Astrocyte (in vitro differentiated cells and primary cell): Measurements from ENCODE around the gene MYOCOS.

Experiments
- EZH2 ChIP-seq: IDR thresholded peaks from 2 replicates; pipeline ENCODE4 v1.6.1; 2012; ENCODE audit warnings: mild to moderate bottlenecking, low read length, inconsistent platforms; ENCODE audit not compliant: insufficient read depth
- TF ChIP-seq, protein P1 (sequence below): IDR thresholded peaks from 2 replicates; pipeline ENCODE4 v1.5.1; 2011; ENCODE audit warnings: low read depth, mild to moderate bottlenecking, inconsistent platforms, low read length, moderate library complexity; ENCODE audit not compliant: insufficient read depth

DNA sequence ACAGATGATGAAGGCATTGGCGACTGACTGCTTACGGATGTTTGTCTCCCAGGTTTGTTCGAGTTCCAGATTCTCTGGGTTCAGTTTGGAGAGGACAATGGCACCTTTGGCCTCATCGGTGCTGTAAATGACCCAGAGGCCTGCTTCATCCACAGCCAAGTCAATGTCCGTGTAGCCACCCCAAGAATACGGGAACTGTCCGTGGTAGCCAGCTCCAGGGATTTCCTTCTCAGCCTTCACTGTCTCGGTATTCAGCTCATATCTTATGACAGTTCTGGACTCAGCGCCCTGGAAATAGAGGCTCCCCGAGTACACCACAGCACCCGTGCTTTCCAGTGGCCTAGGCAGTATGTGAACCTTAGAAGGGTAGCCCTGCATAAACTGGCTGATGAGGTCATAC, 14.1 kb downstream of the MYOCOS start:
- TF ChIP-seq, protein P1, sequence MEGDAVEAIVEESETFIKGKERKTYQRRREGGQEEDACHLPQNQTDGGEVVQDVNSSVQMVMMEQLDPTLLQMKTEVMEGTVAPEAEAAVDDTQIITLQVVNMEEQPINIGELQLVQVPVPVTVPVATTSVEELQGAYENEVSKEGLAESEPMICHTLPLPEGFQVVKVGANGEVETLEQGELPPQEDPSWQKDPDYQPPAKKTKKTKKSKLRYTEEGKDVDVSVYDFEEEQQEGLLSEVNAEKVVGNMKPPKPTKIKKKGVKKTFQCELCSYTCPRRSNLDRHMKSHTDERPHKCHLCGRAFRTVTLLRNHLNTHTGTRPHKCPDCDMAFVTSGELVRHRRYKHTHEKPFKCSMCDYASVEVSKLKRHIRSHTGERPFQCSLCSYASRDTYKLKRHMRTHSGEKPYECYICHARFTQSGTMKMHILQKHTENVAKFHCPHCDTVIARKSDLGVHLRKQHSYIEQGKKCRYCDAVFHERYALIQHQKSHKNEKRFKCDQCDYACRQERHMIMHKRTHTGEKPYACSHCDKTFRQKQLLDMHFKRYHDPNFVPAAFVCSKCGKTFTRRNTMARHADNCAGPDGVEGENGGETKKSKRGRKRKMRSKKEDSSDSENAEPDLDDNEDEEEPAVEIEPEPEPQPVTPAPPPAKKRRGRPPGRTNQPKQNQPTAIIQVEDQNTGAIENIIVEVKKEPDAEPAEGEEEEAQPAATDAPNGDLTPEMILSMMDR: no peak
- TF ChIP-seq EZH2: no peak
